Prostate gland (tissue), 2 donors: ENCODE data around the gene ANKS6.

Experiments used
- POLR2A ChIP-seq: fragments of 450-650 bp; IDR thresholded peaks from one replicate; pipeline ENCODE4 v1.6.1; 2016; ENCODE audit warnings: antibody characterized with exemption, mild to moderate bottlenecking
- POLR2AphosphoS5 ChIP-seq: sonication (generic); formaldehyde crosslinking; IDR thresholded peaks from one replicate; pipeline ENCODE4 v1.6.1; 2017; ENCODE audit warnings: antibody characterized with exemption
- TF ChIP-seq, protein P1 (sequence below), 4 experiments: fragments of 200-600 bp in 2 of 4; fragments of 450-650 bp in 2 of 4; sonication (generic) in 2 of 4; IDR thresholded peaks; 1 replicate in 3 of 4; 2 replicates in 1 of 4; pipeline ENCODE4 v1.5.1; 2016 to 2019; ENCODE audit warnings: antibody characterized with exemption in 4 of 4, mild to moderate bottlenecking in 2 of 4, moderate library complexity in 2 of 4

GRCh38 chr9:98708103-98708932 is 88.0 kb downstream of the ANKS6 start:
- TF ChIP-seq, protein P1, sequence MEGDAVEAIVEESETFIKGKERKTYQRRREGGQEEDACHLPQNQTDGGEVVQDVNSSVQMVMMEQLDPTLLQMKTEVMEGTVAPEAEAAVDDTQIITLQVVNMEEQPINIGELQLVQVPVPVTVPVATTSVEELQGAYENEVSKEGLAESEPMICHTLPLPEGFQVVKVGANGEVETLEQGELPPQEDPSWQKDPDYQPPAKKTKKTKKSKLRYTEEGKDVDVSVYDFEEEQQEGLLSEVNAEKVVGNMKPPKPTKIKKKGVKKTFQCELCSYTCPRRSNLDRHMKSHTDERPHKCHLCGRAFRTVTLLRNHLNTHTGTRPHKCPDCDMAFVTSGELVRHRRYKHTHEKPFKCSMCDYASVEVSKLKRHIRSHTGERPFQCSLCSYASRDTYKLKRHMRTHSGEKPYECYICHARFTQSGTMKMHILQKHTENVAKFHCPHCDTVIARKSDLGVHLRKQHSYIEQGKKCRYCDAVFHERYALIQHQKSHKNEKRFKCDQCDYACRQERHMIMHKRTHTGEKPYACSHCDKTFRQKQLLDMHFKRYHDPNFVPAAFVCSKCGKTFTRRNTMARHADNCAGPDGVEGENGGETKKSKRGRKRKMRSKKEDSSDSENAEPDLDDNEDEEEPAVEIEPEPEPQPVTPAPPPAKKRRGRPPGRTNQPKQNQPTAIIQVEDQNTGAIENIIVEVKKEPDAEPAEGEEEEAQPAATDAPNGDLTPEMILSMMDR (IDR thresholded peaks at IDR 0.05): no peak
- TF ChIP-seq POLR2A (no peak), POLR2AphosphoS5 (no peak)
